Placental pericyte (primary cell): ENCODE results near the gene SLC27A6. TPM values are rescaled to one million over a fixed set of nuclear protein-coding genes. Genes with fewer than 3 reads are reported as not detected.

Source experiments
- total RNA-seq: library from RNA; depleted of rRNA; stranded (reverse); fragments of >200 nt; gene quantifications from 2 replicates; pipeline ENCODE4 v1.2.3, GENCODE V29; 2012

Gene SLC27A6
- total RNA-seq = 0.44 and 0.57 TPM in 2 replicates

DNA sequence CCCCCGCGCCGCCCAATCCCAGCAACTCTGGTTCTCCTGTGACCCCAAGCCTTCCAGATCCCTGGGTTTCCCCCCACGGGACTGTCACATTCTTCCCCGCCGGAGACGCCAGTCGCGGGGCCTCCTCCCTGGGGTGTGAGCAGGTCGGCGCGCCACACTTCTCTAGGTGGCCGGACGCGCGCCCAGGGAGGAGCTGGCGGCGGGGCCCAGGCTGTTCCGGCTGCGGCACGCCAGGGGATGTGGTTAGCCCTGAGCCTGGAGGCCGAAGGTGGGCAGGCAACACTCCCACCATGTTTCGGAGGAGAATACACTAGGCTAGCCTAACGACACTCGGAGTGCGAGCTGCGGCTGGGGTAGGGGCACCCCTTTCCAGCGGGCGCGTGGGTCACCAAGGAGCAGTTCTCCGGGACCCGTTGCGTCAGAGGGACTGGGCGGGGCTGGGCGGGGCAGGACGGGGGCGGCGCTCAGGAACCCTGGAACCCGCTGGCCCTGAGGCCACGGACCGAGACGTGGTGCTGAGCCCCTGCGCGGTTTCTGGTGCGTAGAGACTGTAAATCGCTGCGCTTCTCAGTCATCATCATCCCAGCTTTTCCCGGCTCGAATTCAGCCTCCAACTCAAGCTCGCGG is at the start of gene SLC27A6:
SLC27A6 (plus strand) TSS at position 478 of the 627 bp plus-strand sequence. CDS start 650 bp downstream, outside the sequence.

Other genes starting within 250 kb of the SLC27A6 start
- gene ISOC1, start 129.3 kb downstream of the SLC27A6 start, total RNA-seq = 23.6 and 24.9 TPM in 2 replicates